ENCODE data around the gene SQSTM1. TPM values are rescaled to one million over a fixed set of nuclear protein-coding genes. Genes with fewer than 3 reads are reported as not detected.
A peak's percentile ranks its signal among the peaks of the same experiment; 100 is the strongest.

SQSTM1 gene
- total RNA-seq, 2 experiments from 2014 or later: 70.6 to 87.6 TPM

Small RNA genes within 50 kb of the gene (microRNA-seq; reads per million reads assigned to microRNA genes)
- 14.4 reads per million, percentile 37 among the genes with 10 or more reads in this experiment for gene MIR1229 (ENCODE audit: borderline replicate concordance)

Other genes starting within 250 kb of the SQSTM1 start
- 100 to 1,000 TPM; 634 to 659 TPM for gene HNRNPH1, start 197.2 kb upstream of the SQSTM1 start, total RNA-seq
- gene CBY3, start 139.9 kb upstream of the SQSTM1 start, total RNA-seq: under 1 TPM; 0.40 to 0.71 TPM
- gene CANX, start 121.9 kb upstream of the SQSTM1 start, total RNA-seq: 100 to 1,000 TPM; 472 to 554 TPM
- gene MAML1, start 88.1 kb upstream of the SQSTM1 start, total RNA-seq: 10 to 100 TPM; 25.4 to 32.6 TPM
- gene LTC4S, start 26.9 kb upstream of the SQSTM1 start, total RNA-seq: under 1 TPM; 0.39 to 0.42 TPM
- gene MGAT4B, start 14.0 kb upstream of the SQSTM1 start, total RNA-seq: 10 to 100 TPM; 52.4 to 62.8 TPM
- 10 to 100 TPM; 19.4 to 19.7 TPM for gene MRNIP, start 37.9 kb downstream of the SQSTM1 start, total RNA-seq
- gene TBC1D9B, start 87.0 kb downstream of the SQSTM1 start, total RNA-seq: 100 to 1,000 TPM; 103 to 121 TPM